ENCODE results near the gene DICER1. TPM values are rescaled to one million over a fixed set of nuclear protein-coding genes. Genes with fewer than 3 reads are reported as not detected.

DICER1 gene
- total RNA-seq, 2 donors from 2014 or later, result 104 to 115 TPM

GRCh38 chr14:95069547-95069946 lies 87.8 kb downstream of the DICER1 start:
- H3K36me3 Mint-ChIP-seq, result no peaks in the 10 kb centered on the region
- ATAC-seq, result no peak

GRCh38 chr14:95069018-95069417 lies 88.3 kb downstream of the DICER1 start:
- Mint-ChIP-seq H3K27me3 (peaks cover 0 to 5% of the 10 kb centered on the region in 2 donors), H3K4me1 (ENCODE audit: low read depth in 2 of 2) (no peaks in the 10 kb centered on the region), H3K36me3 (no peaks in the 10 kb centered on the region), H3K4me3 (no peak overlapping the region), H3K9me3 (no peaks in the 10 kb centered on the region), H3K27ac (no peak overlapping the region)
- ATAC-seq (peak in 1 of 2 donors; percentile 13), DNase-seq (ENCODE audit: low spot score) (no peak)

More at GRCh38 chr14:95069547-95069946, 87.8 kb downstream of the DICER1 start:
- no peak for DNase-seq (ENCODE audit: low spot score)
- no peak overlapping the region for H3K4me3 Mint-ChIP-seq
- no peak overlapping the region for H3K27ac Mint-ChIP-seq
- no peaks in the 10 kb centered on the region for H3K9me3 Mint-ChIP-seq
- no peaks in the 10 kb centered on the region for H3K4me1 Mint-ChIP-seq (ENCODE audit: low read depth in 2 of 2)
- H3K27me3 Mint-ChIP-seq, result peaks cover 0 to 4% of the 10 kb centered on the region in 2 donors

GRCh38 chr14:95068521-95068920 lies 88.8 kb downstream of the DICER1 start:
- no peak for DNase-seq (ENCODE audit: low spot score)
- Mint-ChIP-seq H3K27ac (no peak overlapping the region), H3K36me3 (no peaks in the 10 kb centered on the region), H3K4me1 (ENCODE audit: low read depth in 2 of 2) (no peaks in the 10 kb centered on the region), H3K4me3 (no peak overlapping the region), H3K9me3 (no peaks in the 10 kb centered on the region), H3K27me3 (peaks cover 0 to 5% of the 10 kb centered on the region in 2 donors)
- peak in 1 of 2 donors; percentile 9 for ATAC-seq

GRCh38 chr14:95068080-95068479 lies 89.2 kb downstream of the DICER1 start:
- Mint-ChIP-seq H3K4me1 (ENCODE audit: low read depth in 2 of 2) (no peaks in the 10 kb centered on the region), H3K27me3 (peaks cover 0 to 5% of the 10 kb centered on the region in 2 donors), H3K36me3 (no peaks in the 10 kb centered on the region), H3K27ac (no peak overlapping the region), H3K9me3 (no peaks in the 10 kb centered on the region), H3K4me3 (no peak overlapping the region)
- ATAC-seq (no peak), DNase-seq (ENCODE audit: low spot score) (no peak)

- Mint-ChIP-seq H3K36me3 (no peaks in the 10 kb centered on the region), H3K27me3 (peaks cover 0 to 2% of the 10 kb centered on the region in 2 donors), H3K4me1 (ENCODE audit: low read depth in 2 of 2) (no peaks in the 10 kb centered on the region), H3K9me3 (no peaks in the 10 kb centered on the region), H3K4me3 (no peak overlapping the region), H3K27ac (no peak overlapping the region)
- ATAC-seq, result no peak
- DNase-seq (ENCODE audit: low spot score), result no peak
These were observed 89.8 kb downstream of the DICER1 start for GRCh38 chr14:95067526-95067925.

- peaks cover 0 to 2% of the 10 kb centered on the region in 2 donors for H3K27me3 Mint-ChIP-seq
- H3K9me3 Mint-ChIP-seq, result no peaks in the 10 kb centered on the region
- no peaks in the 10 kb centered on the region for H3K36me3 Mint-ChIP-seq
- ATAC-seq (no peak), DNase-seq (ENCODE audit: low spot score) (no peak)
- H3K4me3 Mint-ChIP-seq, result no peak overlapping the region
- no peak overlapping the region for H3K27ac Mint-ChIP-seq
- H3K4me1 Mint-ChIP-seq (ENCODE audit: low read depth in 2 of 2), result no peaks in the 10 kb centered on the region
These were observed 90.8 kb downstream of the DICER1 start for GRCh38 chr14:95066427-95066986.

GRCh38 chr14:95065411-95065810 lies 91.9 kb downstream of the DICER1 start:
- Mint-ChIP-seq H3K27me3 (peaks cover 0 to 2% of the 10 kb centered on the region in 2 donors), H3K9me3 (no peaks in the 10 kb centered on the region), H3K4me1 (ENCODE audit: low read depth in 2 of 2) (no peaks in the 10 kb centered on the region), H3K4me3 (no peak overlapping the region), H3K36me3 (no peaks in the 10 kb centered on the region), H3K27ac (no peak overlapping the region)
- DNase-seq (ENCODE audit: low spot score), result no peak
- no peak for ATAC-seq

GRCh38 chr14:95064734-95065133 lies 92.6 kb downstream of the DICER1 start:
- H3K9me3 Mint-ChIP-seq, result no peaks in the 10 kb centered on the region
- no peaks in the 10 kb centered on the region for H3K4me1 Mint-ChIP-seq (ENCODE audit: low read depth in 2 of 2)
- H3K27ac Mint-ChIP-seq, result no peak overlapping the region
- ATAC-seq (no peak), DNase-seq (ENCODE audit: low spot score) (no peak)
- no peak overlapping the region for H3K4me3 Mint-ChIP-seq
- peaks cover 0 to 2% of the 10 kb centered on the region in 2 donors for H3K27me3 Mint-ChIP-seq
- H3K36me3 Mint-ChIP-seq, result no peaks in the 10 kb centered on the region

- no peaks in the 10 kb centered on the region for H3K9me3 Mint-ChIP-seq
- H3K4me3 Mint-ChIP-seq, result no peak overlapping the region
- H3K4me1 Mint-ChIP-seq (ENCODE audit: low read depth in 2 of 2), result no peaks in the 10 kb centered on the region
- no peak for DNase-seq (ENCODE audit: low spot score)
- H3K27ac Mint-ChIP-seq, result no peak overlapping the region
- ATAC-seq, result no peak
- peaks cover 0 to 2% of the 10 kb centered on the region in 2 donors for H3K27me3 Mint-ChIP-seq
- no peaks in the 10 kb centered on the region for H3K36me3 Mint-ChIP-seq
These were observed 93.1 kb downstream of the DICER1 start for GRCh38 chr14:95064256-95064655.

GRCh38 chr14:95063391-95063790 lies 93.9 kb downstream of the DICER1 start:
- DNase-seq (ENCODE audit: low spot score) (peak; percentile 22), ATAC-seq (no peak)
- Mint-ChIP-seq H3K9me3 (no peaks in the 10 kb centered on the region), H3K27me3 (peaks cover 0 to 2% of the 10 kb centered on the region in 2 donors), H3K4me1 (ENCODE audit: low read depth in 2 of 2) (peaks cover 0 to under 1% of the 10 kb centered on the region in 2 donors), H3K4me3 (no peak overlapping the region), H3K36me3 (no peaks in the 10 kb centered on the region), H3K27ac (no peak overlapping the region)

GRCh38 chr14:95062946-95063345 lies 94.4 kb downstream of the DICER1 start:
- peaks cover 0 to 5% of the 10 kb centered on the region in 2 donors for H3K4me1 Mint-ChIP-seq (ENCODE audit: low read depth in 2 of 2)
- H3K36me3 Mint-ChIP-seq, result no peaks in the 10 kb centered on the region
- H3K27ac Mint-ChIP-seq, result no peak overlapping the region
- no peak overlapping the region for H3K4me3 Mint-ChIP-seq
- ATAC-seq (no peak), DNase-seq (ENCODE audit: low spot score) (peak; percentile 31)
- no peaks in the 10 kb centered on the region for H3K9me3 Mint-ChIP-seq
- H3K27me3 Mint-ChIP-seq, result peaks cover 0 to 2% of the 10 kb centered on the region in 2 donors

GRCh38 chr14:95062220-95062619 lies 95.1 kb downstream of the DICER1 start:
- peaks cover 0 to 2% of the 10 kb centered on the region in 2 donors for H3K27me3 Mint-ChIP-seq
- no peaks in the 10 kb centered on the region for H3K9me3 Mint-ChIP-seq
- no peak overlapping the region for H3K4me3 Mint-ChIP-seq
- no peaks in the 10 kb centered on the region for H3K36me3 Mint-ChIP-seq
- ATAC-seq, result no peak
- DNase-seq (ENCODE audit: low spot score), result no peak
- no peak overlapping the region for H3K27ac Mint-ChIP-seq
- H3K4me1 Mint-ChIP-seq (ENCODE audit: low read depth in 2 of 2), result peaks cover 0 to 6% of the 10 kb centered on the region in 2 donors

GRCh38 chr14:95061317-95062093 lies 95.8 kb downstream of the DICER1 start:
- H3K27me3 Mint-ChIP-seq, result peaks cover 0 to 2% of the 10 kb centered on the region in 2 donors
- no peak overlapping the region for H3K4me3 Mint-ChIP-seq
- H3K27ac Mint-ChIP-seq, result no peak overlapping the region
- DNase-seq (ENCODE audit: low spot score), result peak; percentile 42
- peaks cover 0 to 6% of the 10 kb centered on the region in 2 donors for H3K4me1 Mint-ChIP-seq (ENCODE audit: low read depth in 2 of 2)
- ATAC-seq, result no peak
- H3K9me3 Mint-ChIP-seq, result no peaks in the 10 kb centered on the region
- H3K36me3 Mint-ChIP-seq, result no peaks in the 10 kb centered on the region

GRCh38 chr14:95059126-95059525 lies 98.2 kb downstream of the DICER1 start:
- Mint-ChIP-seq H3K36me3 (no peaks in the 10 kb centered on the region), H3K4me3 (no peak overlapping the region), H3K27ac (no peak overlapping the region), H3K4me1 (ENCODE audit: low read depth in 2 of 2) (peaks cover 0 to 6% of the 10 kb centered on the region in 2 donors), H3K9me3 (no peaks in the 10 kb centered on the region), H3K27me3 (no peaks in the 10 kb centered on the region)
- ATAC-seq (no peak), DNase-seq (ENCODE audit: low spot score) (no peak)
